HG03558 (cell line): ENCODE measurements around the gene SSBP4.

Experiments used
- ATAC-seq: cut with Tn5 transposase; IDR thresholded peaks from one replicate; pipeline ENCODE4 v1.9.1; 2021; ENCODE audit warnings: moderate number of reproducible peaks; ENCODE audit not compliant: unreplicated experiment; ENCODE audit errors: extremely low read depth

Gene SSBP4

GRCh38 chr19:18480006-18480691, 61.0 kb downstream of the SSBP4 start:
- ATAC-seq = no peak

GRCh38 chr19:18481505-18482222, 62.5 kb downstream of the SSBP4 start:
- no peak for ATAC-seq

GRCh38 chr19:18483119-18483890, 64.1 kb downstream of the SSBP4 start:
- ATAC-seq = no peak
